ENCODE results near the gene DIP2B.
"Not testable (repeated sequence)": the region's sequence is repeated elsewhere in the genome, so short reads cannot be mapped to it uniquely, and the experiment has no call there.

The DIP2B gene

DNA sequence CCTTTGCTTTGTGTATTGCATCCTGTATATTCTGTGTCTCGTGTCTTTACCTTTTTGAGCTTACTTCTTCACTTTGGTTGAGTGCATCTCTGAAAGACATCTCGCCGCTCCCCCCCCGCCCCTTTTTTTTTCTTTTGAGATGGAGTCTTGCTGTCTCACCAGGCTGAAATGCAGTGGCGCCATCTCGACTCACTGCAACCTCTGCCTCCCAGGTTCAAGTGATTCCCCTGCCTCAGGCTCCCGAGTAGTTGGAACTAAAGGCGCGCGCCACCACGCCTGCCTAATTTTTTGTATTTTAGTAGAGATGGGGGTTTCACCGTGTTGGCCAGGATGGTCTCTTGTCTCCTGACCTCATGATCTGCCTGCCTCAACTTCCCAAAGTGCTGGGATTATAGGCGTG lies 49.9 kb downstream of the DIP2B start:
- H3K4me3 ChIP-seq (ENCODE audit: low read depth in 1 of 2, low read length in 2 of 2), result no peak overlapping the region
- H3K27me3 ChIP-seq (ENCODE audit: control insufficient read depth in 1 of 2, insufficient read depth in 2 of 2, low read length in 2 of 2), result no peaks in the 10 kb centered on the region
- H3K27ac ChIP-seq (ENCODE audit: low read depth, low read length), result no peak overlapping the region
- peaks cover 8% of the 10 kb centered on the region for H3K4me1 ChIP-seq (ENCODE audit: insufficient read depth, low read length)
- H3K9me3 ChIP-seq (ENCODE audit: low read length), result no peaks in the 10 kb centered on the region
- H3K9ac ChIP-seq (ENCODE audit: low read length), result no peak overlapping the region
- H3K36me3 ChIP-seq (ENCODE audit: insufficient read depth, low read length), result no peaks in the 10 kb centered on the region

DNA sequence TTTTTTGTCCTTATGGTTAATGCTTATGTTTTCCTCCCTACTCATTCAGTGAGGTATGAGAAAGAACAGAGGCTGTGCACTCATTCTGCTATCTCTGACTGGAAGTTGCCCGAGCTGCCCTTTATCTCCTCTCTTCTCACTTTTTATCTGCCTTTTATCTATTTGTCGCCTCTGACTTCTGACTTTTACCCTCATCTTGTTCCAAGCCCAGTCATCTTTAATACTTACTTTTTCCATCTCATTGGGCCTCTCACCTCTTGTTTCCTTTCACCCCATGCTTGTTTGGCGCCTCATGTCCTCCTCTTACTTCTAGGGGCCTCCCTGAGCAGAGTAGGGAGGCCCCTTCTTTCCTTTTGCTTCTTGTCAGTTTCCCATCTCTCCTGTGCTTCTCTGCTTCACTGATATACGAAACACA lies 50.7 kb downstream of the DIP2B start:
- peaks cover 5% of the 10 kb centered on the region for H3K4me1 ChIP-seq (ENCODE audit: insufficient read depth, low read length)
- no peaks in the 10 kb centered on the region for H3K27me3 ChIP-seq (ENCODE audit: control insufficient read depth in 1 of 2, insufficient read depth in 2 of 2, low read length in 2 of 2)
- no peak overlapping the region for H3K27ac ChIP-seq (ENCODE audit: low read depth, low read length)

GRCh38 chr12:50556273-50556672 lies 51.5 kb downstream of the DIP2B start:
- Histone ChIP-seq H3K4me1 (ENCODE audit: insufficient read depth, low read length) (no peaks in the 10 kb centered on the region), H3K27me3 (ENCODE audit: control insufficient read depth in 1 of 2, insufficient read depth in 2 of 2, low read length in 2 of 2) (no peaks in the 10 kb centered on the region), H3K4me3 (ENCODE audit: low read depth in 1 of 2, low read length in 2 of 2) (no peak overlapping the region), H3K36me3 (ENCODE audit: insufficient read depth, low read length) (no peaks in the 10 kb centered on the region), H3K27ac (ENCODE audit: low read depth, low read length) (no peak overlapping the region), H3K9me3 (ENCODE audit: low read length) (no peaks in the 10 kb centered on the region), H3K9ac (ENCODE audit: low read length) (no peak overlapping the region)

More for the DNA sequence above, 50.7 kb downstream of the DIP2B start:
- H3K4me3 ChIP-seq (ENCODE audit: low read depth in 1 of 2, low read length in 2 of 2), result no peak overlapping the region
- no peaks in the 10 kb centered on the region for H3K9me3 ChIP-seq (ENCODE audit: low read length)
- no peaks in the 10 kb centered on the region for H3K36me3 ChIP-seq (ENCODE audit: insufficient read depth, low read length)
- H3K9ac ChIP-seq (ENCODE audit: low read length), result no peak overlapping the region

DNA sequence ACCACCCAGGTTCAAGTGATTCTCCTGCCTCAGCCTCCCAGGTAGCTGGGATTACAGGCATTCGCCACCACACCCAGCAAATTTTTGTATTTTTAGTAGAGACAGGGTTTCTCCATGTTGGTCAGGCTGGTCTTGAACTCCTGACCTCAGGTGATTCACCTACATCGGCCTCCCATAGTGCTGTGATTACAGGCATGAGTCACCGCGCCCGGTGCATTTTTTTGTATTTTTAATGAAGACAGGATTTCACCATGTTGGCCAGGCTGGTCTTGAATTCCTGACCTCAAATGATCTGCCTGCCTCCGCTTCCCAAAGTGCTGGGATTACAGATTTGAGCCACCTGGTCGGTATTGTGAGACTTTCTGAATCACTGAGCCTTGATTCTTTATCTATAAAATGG lies 52.0 kb downstream of the DIP2B start:
- H3K4me3 ChIP-seq (ENCODE audit: low read depth in 1 of 2, low read length in 2 of 2); H3K27ac ChIP-seq (ENCODE audit: low read depth, low read length); H3K27me3 ChIP-seq (ENCODE audit: control insufficient read depth in 1 of 2, insufficient read depth in 2 of 2, low read length in 2 of 2); H3K4me1 ChIP-seq (ENCODE audit: insufficient read depth, low read length); H3K36me3 ChIP-seq (ENCODE audit: insufficient read depth, low read length); H3K9me3 ChIP-seq (ENCODE audit: low read length); H3K9ac ChIP-seq (ENCODE audit: low read length): not testable (repeated sequence)

DNA sequence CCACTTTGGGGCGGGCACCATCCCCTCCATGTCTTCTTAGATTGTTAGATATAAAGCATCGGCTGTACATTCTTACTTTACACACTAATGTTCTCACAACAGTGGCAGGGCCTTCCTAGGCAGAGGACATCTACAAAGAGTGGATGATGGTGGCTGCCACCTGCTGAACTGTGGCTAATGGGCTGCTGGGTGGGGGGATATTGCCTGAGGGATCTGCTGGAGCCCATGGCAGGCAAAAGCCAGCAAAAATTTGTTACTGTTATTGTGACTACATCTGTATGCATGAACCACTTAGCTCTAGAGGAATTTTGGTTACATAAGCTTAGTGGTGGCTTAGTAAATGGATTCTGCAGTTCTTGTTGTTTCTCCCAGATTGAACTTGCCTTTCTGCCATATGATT lies 52.6 kb downstream of the DIP2B start:
- no peaks in the 10 kb centered on the region for H3K4me1 ChIP-seq (ENCODE audit: insufficient read depth, low read length)
- no peaks in the 10 kb centered on the region for H3K9me3 ChIP-seq (ENCODE audit: low read length)
- no peaks in the 10 kb centered on the region for H3K27me3 ChIP-seq (ENCODE audit: control insufficient read depth in 1 of 2, insufficient read depth in 2 of 2, low read length in 2 of 2)
- H3K27ac ChIP-seq (ENCODE audit: low read depth, low read length), result no peak overlapping the region
- no peak overlapping the region for H3K9ac ChIP-seq (ENCODE audit: low read length)
- no peak overlapping the region for H3K4me3 ChIP-seq (ENCODE audit: low read depth in 1 of 2, low read length in 2 of 2)
- no peaks in the 10 kb centered on the region for H3K36me3 ChIP-seq (ENCODE audit: insufficient read depth, low read length)

- Histone ChIP-seq H3K4me3 (ENCODE audit: low read depth in 1 of 2, low read length in 2 of 2) (no peak overlapping the region), H3K9ac (ENCODE audit: low read length) (no peak overlapping the region), H3K4me1 (ENCODE audit: insufficient read depth, low read length) (peaks cover under 1% of the 10 kb centered on the region), H3K36me3 (ENCODE audit: insufficient read depth, low read length) (no peaks in the 10 kb centered on the region), H3K27me3 (ENCODE audit: control insufficient read depth in 1 of 2, insufficient read depth in 2 of 2, low read length in 2 of 2) (no peaks in the 10 kb centered on the region), H3K9me3 (ENCODE audit: low read length) (no peaks in the 10 kb centered on the region), H3K27ac (ENCODE audit: low read depth, low read length) (no peak overlapping the region)
Observed at GRCh38 chr12:50558970-50559369, 54.2 kb downstream of the DIP2B start.

- peaks cover 7% of the 10 kb centered on the region for H3K4me1 ChIP-seq (ENCODE audit: insufficient read depth, low read length)
- H3K27me3 ChIP-seq (ENCODE audit: control insufficient read depth in 1 of 2, insufficient read depth in 2 of 2, low read length in 2 of 2), result no peaks in the 10 kb centered on the region
- no peaks in the 10 kb centered on the region for H3K36me3 ChIP-seq (ENCODE audit: insufficient read depth, low read length)
- no peaks in the 10 kb centered on the region for H3K9me3 ChIP-seq (ENCODE audit: low read length)
- H3K4me3 ChIP-seq (ENCODE audit: low read depth in 1 of 2, low read length in 2 of 2), result no peak overlapping the region
- no peak overlapping the region for H3K27ac ChIP-seq (ENCODE audit: low read depth, low read length)
- H3K9ac ChIP-seq (ENCODE audit: low read length), result no peak overlapping the region
Observed at GRCh38 chr12:50562520-50563433, 58.0 kb downstream of the DIP2B start.

- Histone ChIP-seq H3K4me1 (ENCODE audit: insufficient read depth, low read length) (peaks cover 13% of the 10 kb centered on the region), H3K36me3 (ENCODE audit: insufficient read depth, low read length) (no peaks in the 10 kb centered on the region), H3K27me3 (ENCODE audit: control insufficient read depth in 1 of 2, insufficient read depth in 2 of 2, low read length in 2 of 2) (no peaks in the 10 kb centered on the region), H3K9me3 (ENCODE audit: low read length) (no peaks in the 10 kb centered on the region), H3K4me3 (ENCODE audit: low read depth in 1 of 2, low read length in 2 of 2) (no peak overlapping the region), H3K27ac (ENCODE audit: low read depth, low read length) (no peak overlapping the region), H3K9ac (ENCODE audit: low read length) (no peak overlapping the region)
Observed at GRCh38 chr12:50563434-50563787, 58.6 kb downstream of the DIP2B start.

DNA sequence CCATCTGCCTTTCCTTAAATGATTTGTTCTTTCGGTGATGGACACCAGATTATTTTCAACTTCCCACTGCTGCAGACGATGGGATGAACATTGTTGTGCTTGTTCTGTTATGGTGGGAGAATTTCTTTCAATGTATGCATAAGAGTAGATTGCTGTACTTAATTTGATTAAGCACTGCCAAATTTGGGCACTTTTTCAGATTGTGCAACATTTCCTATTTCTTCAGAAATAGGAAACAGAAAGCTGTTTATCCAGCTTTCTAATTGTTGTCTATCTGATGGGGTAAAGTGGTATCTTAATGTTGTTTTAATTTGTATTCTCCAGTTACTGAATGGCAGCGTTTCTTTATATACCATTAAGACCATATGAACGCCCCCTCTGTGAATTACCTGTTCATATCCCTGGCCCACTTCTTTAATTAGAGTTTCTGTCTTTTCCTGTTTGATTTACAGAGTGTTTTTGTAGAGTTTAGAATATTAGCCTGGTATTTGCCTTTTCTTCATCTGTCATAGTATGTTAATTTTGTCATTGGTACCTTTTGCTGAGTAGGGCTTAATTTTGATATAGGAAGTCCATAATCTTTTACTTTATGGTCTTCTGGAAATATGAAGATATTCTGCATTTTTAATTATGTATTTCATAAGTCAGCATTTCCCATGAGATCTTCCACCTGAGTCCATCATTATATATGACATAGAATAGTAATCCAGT lies 59.6 kb downstream of the DIP2B start:
- H3K27ac ChIP-seq (ENCODE audit: low read depth, low read length), result no peak overlapping the region
- peaks cover 22% of the 10 kb centered on the region for H3K4me1 ChIP-seq (ENCODE audit: insufficient read depth, low read length)
- no peak overlapping the region for H3K4me3 ChIP-seq (ENCODE audit: low read depth in 1 of 2, low read length in 2 of 2)
- H3K36me3 ChIP-seq (ENCODE audit: insufficient read depth, low read length), result no peaks in the 10 kb centered on the region
- no peak overlapping the region for H3K9ac ChIP-seq (ENCODE audit: low read length)
- H3K27me3 ChIP-seq (ENCODE audit: control insufficient read depth in 1 of 2, insufficient read depth in 2 of 2, low read length in 2 of 2), result no peaks in the 10 kb centered on the region
- H3K9me3 ChIP-seq (ENCODE audit: low read length), result no peaks in the 10 kb centered on the region

GRCh38 chr12:50564948-50565297 lies 60.1 kb downstream of the DIP2B start:
- H3K27me3 ChIP-seq (ENCODE audit: control insufficient read depth in 1 of 2, insufficient read depth in 2 of 2, low read length in 2 of 2), result no peaks in the 10 kb centered on the region
- H3K9me3 ChIP-seq (ENCODE audit: low read length), result no peaks in the 10 kb centered on the region
- no peaks in the 10 kb centered on the region for H3K36me3 ChIP-seq (ENCODE audit: insufficient read depth, low read length)
- H3K27ac ChIP-seq (ENCODE audit: low read depth, low read length), result no peak overlapping the region
- no peak overlapping the region for H3K4me3 ChIP-seq (ENCODE audit: low read depth in 1 of 2, low read length in 2 of 2)
- peaks cover 24% of the 10 kb centered on the region for H3K4me1 ChIP-seq (ENCODE audit: insufficient read depth, low read length)
- no peak overlapping the region for H3K9ac ChIP-seq (ENCODE audit: low read length)

- Histone ChIP-seq H3K9ac (ENCODE audit: low read length) (no peak overlapping the region), H3K4me3 (ENCODE audit: low read depth in 1 of 2, low read length in 2 of 2) (no peak overlapping the region), H3K27me3 (ENCODE audit: control insufficient read depth in 1 of 2, insufficient read depth in 2 of 2, low read length in 2 of 2) (no peaks in the 10 kb centered on the region), H3K4me1 (ENCODE audit: insufficient read depth, low read length) (peaks cover 24% of the 10 kb centered on the region), H3K36me3 (ENCODE audit: insufficient read depth, low read length) (no peaks in the 10 kb centered on the region), H3K9me3 (ENCODE audit: low read length) (no peaks in the 10 kb centered on the region), H3K27ac (ENCODE audit: low read depth, low read length) (no peak overlapping the region)
Observed at GRCh38 chr12:50566066-50566465, 61.3 kb downstream of the DIP2B start.
